Upper lobe of left lung (tissue), 6 donors: ENCODE measurements around the gene USP24. TPM values are rescaled to one million over a fixed set of nuclear protein-coding genes. Genes with fewer than 3 reads are reported as not detected.
"Not testable (repeated sequence)": the region's sequence is repeated elsewhere in the genome, so short reads cannot be mapped to it uniquely, and the experiment has no call there.

Experiments used
- ATAC-seq, 2 donors: fragments of 200-7000 bp; cut with Tn5 transposase; one replicate each; pipeline ENCODE4 v1.9.1; 2022; ENCODE audit warnings: mild to moderate bottlenecking in 2 of 2, moderate library complexity in 2 of 2; ENCODE audit not compliant: low FRiP score in 2 of 2
- DNase-seq, 2 donors: peaks; one replicate each; pipeline ENCODE4 v3.0.0-alpha.2; 2019 to 2020
- H3K27ac ChIP-seq, 4 donors: fragments of 200-600 bp; sonication (generic); one replicate each; pipeline ENCODE4 v1.5.1; 2016 to 2019
- H3K27me3 ChIP-seq, 4 donors: fragments of 200-600 bp; sonication (generic); one replicate each; pipeline ENCODE4 v1.5.1; 2017 to 2019
- H3K36me3 ChIP-seq, 4 donors: fragments of 200-600 bp; sonication (generic); one replicate each; pipeline ENCODE4 v1.5.1; 2016 to 2019
- H3K4me1 ChIP-seq, 4 donors: fragments of 200-600 bp; sonication (generic); one replicate each; pipeline ENCODE4 v1.5.1; 2018 to 2019
- H3K4me3 ChIP-seq, 4 donors: fragments of 200-600 bp; sonication (generic); one replicate each; pipeline ENCODE4 v1.5.1; 2017 to 2019; ENCODE audit warnings: mild to moderate bottlenecking in 2 of 4, moderate library complexity in 1 of 4
- H3K9me3 ChIP-seq, 4 donors: fragments of 200-600 bp; sonication (generic); one replicate each; pipeline ENCODE4 v1.5.1; 2018 to 2019
- CTCF ChIP-seq, 6 experiments: fragments of 450-650 bp in 4 of 6; fragments of 200-600 bp in 2 of 6; sonication (generic) in 2 of 6; IDR thresholded peaks; one replicate each; pipeline ENCODE4 v1.5.1; 2016 to 2019; ENCODE audit warnings: antibody characterized with exemption in 6 of 6
- EP300 ChIP-seq, 4 donors: sonication (generic); formaldehyde crosslinking; IDR thresholded peaks; one replicate each; pipeline ENCODE4 v1.5.1; 2017; ENCODE audit warnings: antibody characterized with exemption in 4 of 4, control low read depth in 2 of 4
- POLR2A ChIP-seq, 4 donors: fragments of 450-650 bp; IDR thresholded peaks; one replicate each; pipeline ENCODE4 v1.5.1; 2016 to 2017; ENCODE audit warnings: antibody characterized with exemption in 4 of 4, mild to moderate bottlenecking in 2 of 4
- POLR2AphosphoS5 ChIP-seq, 2 donors: sonication (generic); formaldehyde crosslinking; IDR thresholded peaks; one replicate each; pipeline ENCODE4 v1.5.1; 2017; ENCODE audit warnings: antibody characterized with exemption in 2 of 2
- WGBS, 2 donors: methylation state at CpG; one replicate each; pipeline ENCODE4 v1.1.5; 2017 to 2018; 5-methylcytosine and 5-hydroxymethylcytosine counted together
- total RNA-seq, 6 donors: library from RNA; depleted of rRNA in 4 of 6; stranded (reverse); fragments of >200 nt in 4 of 6; gene quantifications; one replicate each; pipeline versions ENCODE4 v1.1.0 to v1.2.1, GENCODE V29; 2016 to 2021
- donor health status: DM: no; HTN: no; CAD: no; lungs with moderate emphysema.
- donor health status: DM: no; HTN: yes; CAD: no; lungs with severe emphysema.

Gene USP24
- total RNA-seq, 6 donors from 2014 or later, result 31.9 to 57.6 (median 41.9) TPM

- Histone ChIP-seq H3K4me3 (no peak overlapping the region), H3K27ac (no peak overlapping the region), H3K27me3 (no peaks in the 10 kb centered on the region), H3K36me3 (no peaks in the 10 kb centered on the region), H3K9me3 (no peaks in the 10 kb centered on the region), H3K4me1 (peaks cover 19 to 37% (median 25%) of the 10 kb centered on the region in 4 donors)
- ATAC-seq (no peak), DNase-seq (no peak)
- 76% methylated on average over 1 of the region's 1 CpG for WGBS, 2 donors
- TF ChIP-seq POLR2A (IDR thresholded peaks at IDR 0.05), result no peak
Measured at GRCh38 chr1:55192093-55192492, 23.1 kb downstream of the USP24 start.

GRCh38 chr1:55191219-55191952 is 23.8 kb downstream of the USP24 start:
- not testable (repeated sequence) for H3K36me3 ChIP-seq, H3K4me3 ChIP-seq, DNase-seq, H3K9me3 ChIP-seq, H3K27ac ChIP-seq, H3K27me3 ChIP-seq, ATAC-seq
- H3K4me1 ChIP-seq, result peaks cover 12 to 31% (median 18%) of the 10 kb centered on the region in 4 donors
- 87 to 89% methylated on average over 11 of the region's 11 CpGs for WGBS, 2 donors

- Histone ChIP-seq H3K36me3 (no peaks in the 10 kb centered on the region), H3K9me3 (no peaks in the 10 kb centered on the region), H3K27me3 (no peaks in the 10 kb centered on the region), H3K4me3 (no peak overlapping the region), H3K27ac (no peak overlapping the region), H3K4me1 (peaks cover 2 to 19% (median 7%) of the 10 kb centered on the region in 4 donors)
- 94% methylated on average over 4 of the region's 4 CpGs for WGBS, 2 donors
- ATAC-seq (no peak), DNase-seq (no peak)
- TF ChIP-seq POLR2AphosphoS5 (IDR thresholded peaks at IDR 0.05) (no peak), POLR2A (IDR thresholded peaks at IDR 0.05) (no peak), CTCF (IDR thresholded peaks at IDR 0.05) (no peak)
Measured at GRCh38 chr1:55190109-55190508, 25.1 kb downstream of the USP24 start.

- H3K27ac ChIP-seq, result no peak overlapping the region
- H3K4me1 ChIP-seq, result peaks cover 0 to 7% (median 0%) of the 10 kb centered on the region in 4 donors
- no peaks in the 10 kb centered on the region for H3K9me3 ChIP-seq
- DNase-seq (no peak), ATAC-seq (no peak)
- no peaks in the 10 kb centered on the region for H3K36me3 ChIP-seq
- H3K27me3 ChIP-seq, result no peaks in the 10 kb centered on the region
- TF ChIP-seq POLR2A (IDR thresholded peaks at IDR 0.05), result no peak
- TF ChIP-seq EP300 (IDR thresholded peaks at IDR 0.05), result no peak
- no peak for TF ChIP-seq POLR2AphosphoS5 (IDR thresholded peaks at IDR 0.05)
- no peak for TF ChIP-seq CTCF (IDR thresholded peaks at IDR 0.05)
- WGBS, 2 donors, result 84 to 89% methylated on average over 5 of the region's 5 CpGs
- H3K4me3 ChIP-seq, result no peak overlapping the region
Measured at GRCh38 chr1:55188909-55189308, 26.3 kb downstream of the USP24 start.

- DNase-seq, result no peak
- TF ChIP-seq POLR2AphosphoS5 (IDR thresholded peaks at IDR 0.05) (no peak), CTCF (IDR thresholded peaks at IDR 0.05) (no peak), EP300 (IDR thresholded peaks at IDR 0.05) (no peak), POLR2A (IDR thresholded peaks at IDR 0.05) (no peak)
Measured at GRCh38 chr1:55185832-55186231, 29.3 kb downstream of the USP24 start.

GRCh38 chr1:55184859-55185258 is 30.3 kb downstream of the USP24 start:
- no peak for TF ChIP-seq CTCF (IDR thresholded peaks at IDR 0.05)
- TF ChIP-seq EP300 (IDR thresholded peaks at IDR 0.05), result no peak
- no peak for TF ChIP-seq POLR2A (IDR thresholded peaks at IDR 0.05)
- TF ChIP-seq POLR2AphosphoS5 (IDR thresholded peaks at IDR 0.05), result no peak
- 97 to 98% methylated on average over 5 of the region's 5 CpGs for WGBS, 2 donors

More at GRCh38 chr1:55185832-55186231, 29.3 kb downstream of the USP24 start:
- H3K27ac ChIP-seq, result no peak overlapping the region
- H3K4me3 ChIP-seq, result no peak overlapping the region
- no peaks in the 10 kb centered on the region for H3K9me3 ChIP-seq
- no peaks in the 10 kb centered on the region for H3K36me3 ChIP-seq
- no peaks in the 10 kb centered on the region for H3K27me3 ChIP-seq
- 81 to 83% methylated on average over 2 of the region's 2 CpGs for WGBS, 2 donors
- ATAC-seq, result no peak
- no peaks in the 10 kb centered on the region for H3K4me1 ChIP-seq

More at GRCh38 chr1:55184859-55185258, 30.3 kb downstream of the USP24 start:
- Histone ChIP-seq H3K27ac (no peak overlapping the region), H3K27me3 (no peaks in the 10 kb centered on the region), H3K4me1 (no peaks in the 10 kb centered on the region), H3K9me3 (no peaks in the 10 kb centered on the region), H3K36me3 (no peaks in the 10 kb centered on the region), H3K4me3 (no peak overlapping the region)
- DNase-seq, result no peak
- no peak for ATAC-seq
